Neural crest cell (in vitro differentiated cells): Measurements from ENCODE around the gene RTF1. TPM values are rescaled to one million over a fixed set of nuclear protein-coding genes. Genes with fewer than 3 reads are reported as not detected.
A peak's percentile ranks its signal among the peaks of the same experiment; 100 is the strongest.

Source experiments
- DNase-seq: peaks from one replicate; pipeline ENCODE4 v3.0.0; 2021; ENCODE audit warnings: low read depth, mixed read lengths, low spot score
- H3K27ac Mint-ChIP-seq: one replicate; pipeline ENCODE4 v1.8.0; 2021; ENCODE audit warnings: mild to moderate bottlenecking, mixed read lengths; ENCODE audit not compliant: unreplicated experiment
- H3K27me3 Mint-ChIP-seq: 2 replicates; pipeline ENCODE4 v1.8.0; 2021; ENCODE audit warnings: low read depth, mild to moderate bottlenecking, mixed read lengths
- H3K36me3 Mint-ChIP-seq: 2 replicates; pipeline ENCODE4 v1.8.0; 2021; ENCODE audit warnings: low read depth, mild to moderate bottlenecking, mixed read lengths
- H3K4me1 Mint-ChIP-seq: 2 replicates; pipeline ENCODE4 v1.8.0; 2021; ENCODE audit warnings: mixed read lengths
- H3K4me3 Mint-ChIP-seq: one replicate; pipeline ENCODE4 v1.8.0; 2021; ENCODE audit warnings: mild to moderate bottlenecking, mixed read lengths
- H3K9me3 Mint-ChIP-seq: 2 replicates; pipeline ENCODE4 v1.8.0; 2021; ENCODE audit warnings: mixed read lengths
- total RNA-seq: library from RNA; stranded (reverse); gene quantifications from 2 replicates; pipeline ENCODE4 v1.2.1, GENCODE V29; 2021
- TF ChIP-seq, protein P1 (sequence below): fragments of 200-600 bp; sonication (generic); conservative IDR thresholded peaks from 2 replicates; pipeline ENCODE4 v1.5.0; 2021; ENCODE audit warnings: antibody characterized with exemption, mild to moderate bottlenecking

RTF1 gene
- total RNA-seq, 1 donor from 2014 or later: 66.3 TPM

DNA sequence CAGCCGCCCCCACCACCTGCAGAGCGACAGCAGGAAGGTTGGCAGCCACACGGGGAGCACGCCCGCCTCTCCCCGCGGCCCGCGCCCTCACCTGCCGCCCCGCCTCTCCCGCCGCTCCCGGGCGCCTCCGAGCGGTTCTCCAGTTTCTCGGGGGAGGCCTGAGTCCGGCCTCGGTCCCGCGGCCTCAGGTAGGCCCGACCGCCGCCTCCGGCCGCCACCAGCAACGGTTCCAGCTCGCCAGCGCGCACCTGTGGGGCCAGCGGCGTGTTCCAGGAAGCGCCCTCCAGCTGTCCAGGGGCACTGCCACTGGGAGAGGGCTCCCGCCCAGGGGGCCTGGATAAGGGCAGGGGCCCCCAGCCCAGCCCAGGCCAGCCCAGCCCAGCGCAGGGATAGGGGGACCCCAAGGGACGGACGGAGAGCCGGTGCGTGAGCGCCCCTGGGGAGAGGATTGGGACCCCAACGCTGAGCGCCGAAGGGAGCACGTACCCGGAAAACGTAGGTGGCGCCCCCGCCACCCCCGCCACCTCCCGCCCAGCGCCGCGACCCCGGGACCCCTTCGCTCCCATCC is 94.5 kb downstream of the RTF1 start:
- H3K4me1 Mint-ChIP-seq: peaks cover 8% of the 10 kb centered on the region
- no peak overlapping the region for H3K27ac Mint-ChIP-seq
- H3K27me3 Mint-ChIP-seq: peaks cover 80% of the 10 kb centered on the region
- TF ChIP-seq, protein P1, sequence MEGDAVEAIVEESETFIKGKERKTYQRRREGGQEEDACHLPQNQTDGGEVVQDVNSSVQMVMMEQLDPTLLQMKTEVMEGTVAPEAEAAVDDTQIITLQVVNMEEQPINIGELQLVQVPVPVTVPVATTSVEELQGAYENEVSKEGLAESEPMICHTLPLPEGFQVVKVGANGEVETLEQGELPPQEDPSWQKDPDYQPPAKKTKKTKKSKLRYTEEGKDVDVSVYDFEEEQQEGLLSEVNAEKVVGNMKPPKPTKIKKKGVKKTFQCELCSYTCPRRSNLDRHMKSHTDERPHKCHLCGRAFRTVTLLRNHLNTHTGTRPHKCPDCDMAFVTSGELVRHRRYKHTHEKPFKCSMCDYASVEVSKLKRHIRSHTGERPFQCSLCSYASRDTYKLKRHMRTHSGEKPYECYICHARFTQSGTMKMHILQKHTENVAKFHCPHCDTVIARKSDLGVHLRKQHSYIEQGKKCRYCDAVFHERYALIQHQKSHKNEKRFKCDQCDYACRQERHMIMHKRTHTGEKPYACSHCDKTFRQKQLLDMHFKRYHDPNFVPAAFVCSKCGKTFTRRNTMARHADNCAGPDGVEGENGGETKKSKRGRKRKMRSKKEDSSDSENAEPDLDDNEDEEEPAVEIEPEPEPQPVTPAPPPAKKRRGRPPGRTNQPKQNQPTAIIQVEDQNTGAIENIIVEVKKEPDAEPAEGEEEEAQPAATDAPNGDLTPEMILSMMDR: no peak
- no peaks in the 10 kb centered on the region for H3K36me3 Mint-ChIP-seq
- no peak overlapping the region for H3K4me3 Mint-ChIP-seq
- no peak for DNase-seq
- no peaks in the 10 kb centered on the region for H3K9me3 Mint-ChIP-seq

DNA sequence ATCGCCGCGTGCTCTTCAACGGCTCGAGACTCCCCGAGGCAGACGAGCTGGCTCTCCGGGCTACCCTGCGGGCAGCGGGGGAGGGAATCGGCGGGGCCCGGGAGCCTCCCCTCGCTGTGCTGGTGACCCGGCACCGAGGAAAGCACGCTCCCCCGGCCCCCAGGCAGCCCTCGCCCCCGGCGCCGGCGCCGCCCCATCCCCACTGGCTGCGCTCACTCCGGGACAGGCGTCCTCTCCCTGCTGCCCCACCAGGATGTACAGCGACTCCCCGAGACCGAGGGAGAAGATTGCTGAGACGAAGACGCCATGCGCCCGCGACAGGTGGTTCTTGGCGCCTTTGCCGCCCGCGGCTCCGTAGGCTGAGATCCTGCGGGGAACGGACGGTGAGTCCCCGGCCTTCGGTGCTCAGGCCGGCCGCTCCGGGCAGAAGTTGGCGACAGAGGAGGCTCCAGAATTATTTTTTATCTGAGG is 95.0 kb downstream of the RTF1 start:
- H3K36me3 Mint-ChIP-seq: peaks cover 2% of the 10 kb centered on the region
- no peak for DNase-seq
- peak overlapping the region; percentile 49 for H3K4me3 Mint-ChIP-seq
- no peaks in the 10 kb centered on the region for H3K9me3 Mint-ChIP-seq
- H3K27me3 Mint-ChIP-seq: peaks cover 77% of the 10 kb centered on the region
- H3K4me1 Mint-ChIP-seq: peaks cover 8% of the 10 kb centered on the region
- no peak overlapping the region for H3K27ac Mint-ChIP-seq
- TF ChIP-seq, protein P1: no peak

DNA sequence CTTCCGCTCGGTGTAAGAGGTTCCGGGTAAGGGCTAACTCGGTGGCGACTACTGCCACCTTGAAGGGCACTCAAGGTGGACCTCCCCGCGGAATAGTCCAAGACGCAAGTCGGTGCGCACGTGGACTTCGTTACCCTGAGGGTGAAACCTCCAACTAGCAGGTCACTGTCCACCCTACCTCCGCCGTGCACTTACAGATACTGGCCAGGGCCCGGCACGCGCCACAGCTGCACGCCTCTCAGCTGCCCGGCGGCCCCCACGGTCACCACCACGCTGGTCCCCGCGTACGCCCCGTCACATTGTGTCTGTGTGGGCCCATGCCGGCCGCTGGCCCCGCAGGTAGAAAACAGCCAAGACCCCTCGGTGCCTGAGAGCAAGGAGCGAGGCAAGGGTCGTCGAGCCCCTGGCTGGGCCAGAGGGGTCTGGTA is 95.6 kb downstream of the RTF1 start:
- Mint-ChIP-seq H3K4me3 (peak overlapping the region; percentile 82), H3K4me1 (peaks cover 8% of the 10 kb centered on the region), H3K36me3 (peaks cover 3% of the 10 kb centered on the region), H3K27me3 (peaks cover 76% of the 10 kb centered on the region), H3K27ac (no peak overlapping the region), H3K9me3 (no peaks in the 10 kb centered on the region)
- TF ChIP-seq, protein P1: no peak
- DNase-seq: no peak

DNA sequence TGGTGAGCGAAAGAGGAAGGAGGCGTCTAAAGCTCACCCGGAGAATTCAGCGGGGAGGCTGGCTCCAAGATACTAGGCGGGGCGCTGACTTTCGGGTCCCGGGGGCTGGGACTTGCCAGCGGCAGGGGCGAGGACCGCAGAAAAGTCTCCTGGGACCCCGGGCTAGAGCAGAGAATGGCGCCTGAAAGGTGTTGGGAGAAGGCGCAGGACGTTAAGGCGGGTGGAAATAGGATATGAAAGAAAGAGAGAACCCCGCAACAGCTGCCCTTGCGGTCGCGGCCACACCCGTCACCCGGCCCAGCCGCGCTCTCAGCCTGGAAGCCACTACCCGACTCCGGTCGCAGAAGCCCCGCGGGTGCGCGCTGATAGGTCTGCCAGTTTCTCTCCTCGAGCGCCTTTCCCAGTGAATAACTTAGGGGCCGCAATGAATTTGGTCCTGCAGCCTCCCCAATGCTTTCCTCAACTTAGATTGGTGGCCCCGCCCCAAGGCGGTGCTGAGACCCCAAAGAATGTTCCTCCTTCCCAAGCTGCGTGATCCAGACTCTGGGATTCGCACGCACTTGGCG is 96.1 kb downstream of the RTF1 start:
- H3K27me3 Mint-ChIP-seq: peaks cover 71% of the 10 kb centered on the region
- H3K4me3 Mint-ChIP-seq: peak overlapping the region; percentile 82
- no peak overlapping the region for H3K27ac Mint-ChIP-seq
- H3K36me3 Mint-ChIP-seq: peaks cover 3% of the 10 kb centered on the region
- peaks cover 8% of the 10 kb centered on the region for H3K4me1 Mint-ChIP-seq
- no peaks in the 10 kb centered on the region for H3K9me3 Mint-ChIP-seq
- TF ChIP-seq, protein P1: no peak
- peak; percentile 26 for DNase-seq

DNA sequence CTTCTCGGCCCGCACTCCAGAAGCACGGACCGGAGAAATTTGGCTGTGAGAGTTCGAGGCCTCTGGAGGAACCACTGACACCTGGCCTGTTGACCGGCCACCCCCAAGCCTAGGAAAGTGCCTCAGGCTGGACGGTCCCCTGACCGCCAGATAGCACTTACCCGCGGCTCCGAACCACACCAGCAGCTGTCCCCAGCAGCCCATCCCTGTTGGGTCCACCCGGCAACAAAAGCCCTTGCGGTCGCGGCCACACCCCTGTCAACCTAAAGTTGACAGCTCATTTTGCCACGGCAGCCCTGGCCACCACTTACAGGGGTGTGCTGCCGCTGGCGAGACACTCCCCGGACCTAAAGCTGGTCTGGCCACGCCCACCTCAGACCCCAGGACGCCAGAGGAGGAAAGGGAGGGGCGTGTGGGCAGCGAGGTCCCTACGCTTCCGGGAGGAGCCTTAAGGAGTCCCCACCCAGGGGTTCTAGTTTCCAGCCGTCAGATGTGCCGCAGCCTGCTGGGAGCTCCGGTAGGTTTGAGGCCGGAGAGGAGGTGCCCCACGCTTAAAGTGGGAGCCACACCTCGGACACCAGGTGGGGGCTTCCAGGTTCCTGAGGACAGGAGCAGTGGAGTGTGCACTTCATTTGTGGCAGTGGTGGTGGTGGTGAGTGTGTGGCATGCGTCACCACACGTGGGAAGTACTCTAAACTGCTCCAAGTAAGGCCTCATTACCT is 96.8 kb downstream of the RTF1 start, which contains the start of gene LTK:
Gene LTK, minus strand, starts transcription at position 322 of the 722 bp plus-strand sequence. Its CDS starts 118 bp downstream, at position 204.
- Mint-ChIP-seq H3K27me3 (peaks cover 66% of the 10 kb centered on the region), H3K36me3 (peaks cover 3% of the 10 kb centered on the region), H3K27ac (no peak within 1 kb of the TSS), H3K9me3 (no peaks in the 10 kb centered on the region), H3K4me1 (peaks cover 8% of the 10 kb centered on the region), H3K4me3 (peak within 1 kb of the TSS; percentile 82)
- TF ChIP-seq, protein P1: no peak
- DNase-seq: peak; percentile 26
